Measurements from ENCODE around the gene DPH3.

Gene DPH3

GRCh38 chr3:16234281-16234680 is 30.5 kb downstream of the DPH3 start:
- H3K23ac ChIP-seq (ENCODE audit: low read length) = no peak overlapping the region
- no peak overlapping the region for H2AFZ ChIP-seq (ENCODE audit: insufficient read depth, low read length, poor library complexity)
- H3K79me1 ChIP-seq (ENCODE audit: low read length) = no peaks in the 10 kb centered on the region
- no peak overlapping the region for H4K91ac ChIP-seq (ENCODE audit: low read depth, low read length)
- no peak overlapping the region for H3K14ac ChIP-seq (ENCODE audit: low read length)
- H3K4me3 ChIP-seq (ENCODE audit: low read depth, low read length) = no peak overlapping the region
- no peak overlapping the region for H2BK12ac ChIP-seq (ENCODE audit: low read length)
- no peak overlapping the region for H2AK5ac ChIP-seq (ENCODE audit: low read length)
- H4K8ac ChIP-seq (ENCODE audit: low read depth, low read length) = no peak overlapping the region
- H3K27me3 ChIP-seq (ENCODE audit: insufficient read depth, low read length) = no peaks in the 10 kb centered on the region
- no peaks in the 10 kb centered on the region for H3K9me3 ChIP-seq (ENCODE audit: insufficient read depth, low read depth, low read length)
- H3K4ac ChIP-seq (ENCODE audit: low read depth, low read length) = no peak overlapping the region
- no peak for DNase-seq
- H2BK120ac ChIP-seq (ENCODE audit: insufficient read depth, low read length, poor library complexity) = no peak overlapping the region
- H3K36me3 ChIP-seq (ENCODE audit: control insufficient read depth in 1 of 2, insufficient read depth in 2 of 2, low read length in 2 of 2) = no peaks in the 10 kb centered on the region
- no peaks in the 10 kb centered on the region for H3K4me1 ChIP-seq (ENCODE audit: control insufficient read depth in 1 of 2, insufficient read depth in 2 of 2, low read length in 2 of 2)
- no peak overlapping the region for H3K4me2 ChIP-seq (ENCODE audit: low read length)
- no peak overlapping the region for H3K9ac ChIP-seq (ENCODE audit: low read length)
- H2BK5ac ChIP-seq (ENCODE audit: low read depth, low read length, poor library complexity) = no peak overlapping the region
- no peaks in the 10 kb centered on the region for H3K79me2 ChIP-seq (ENCODE audit: control insufficient read depth, insufficient read depth, low read length, poor library complexity)
- H3K27ac ChIP-seq (ENCODE audit: low read depth, low read length) = no peak overlapping the region
- no peak overlapping the region for H4K12ac ChIP-seq (ENCODE audit: low read depth, low read length)
- no peak overlapping the region for H3K18ac ChIP-seq (ENCODE audit: low read length)
- WGBS (ENCODE audit: extremely low coverage, insufficient coverage, insufficient read length) = no CpG with 5 or more reads among the region's 2 CpGs

- Histone ChIP-seq H3K79me2 (ENCODE audit: control insufficient read depth, insufficient read depth, low read length, poor library complexity) (no peaks in the 10 kb centered on the region), H2BK12ac (ENCODE audit: low read length) (no peak overlapping the region), H2AFZ (ENCODE audit: insufficient read depth, low read length, poor library complexity) (no peak overlapping the region), H3K79me1 (ENCODE audit: low read length) (no peaks in the 10 kb centered on the region), H3K27ac (ENCODE audit: low read depth, low read length) (no peak overlapping the region), H3K14ac (ENCODE audit: low read length) (no peak overlapping the region), H3K23ac (ENCODE audit: low read length) (no peak overlapping the region), H3K36me3 (ENCODE audit: control insufficient read depth in 1 of 2, insufficient read depth in 2 of 2, low read length in 2 of 2) (no peaks in the 10 kb centered on the region), H3K9ac (ENCODE audit: low read length) (no peak overlapping the region), H4K8ac (ENCODE audit: low read depth, low read length) (no peak overlapping the region), H3K4me1 (ENCODE audit: control insufficient read depth in 1 of 2, insufficient read depth in 2 of 2, low read length in 2 of 2) (no peaks in the 10 kb centered on the region), H2BK120ac (ENCODE audit: insufficient read depth, low read length, poor library complexity) (no peak overlapping the region), H3K4ac (ENCODE audit: low read depth, low read length) (no peak overlapping the region), H3K9me3 (ENCODE audit: insufficient read depth, low read depth, low read length) (no peaks in the 10 kb centered on the region), H3K4me2 (ENCODE audit: low read length) (no peak overlapping the region), H2AK5ac (ENCODE audit: low read length) (no peak overlapping the region), H3K4me3 (ENCODE audit: low read depth, low read length) (no peak overlapping the region), H4K12ac (ENCODE audit: low read depth, low read length) (no peak overlapping the region), H3K18ac (ENCODE audit: low read length) (no peak overlapping the region), H3K27me3 (ENCODE audit: insufficient read depth, low read length) (no peaks in the 10 kb centered on the region), H4K91ac (ENCODE audit: low read depth, low read length) (no peak overlapping the region), H2BK5ac (ENCODE audit: low read depth, low read length, poor library complexity) (no peak overlapping the region)
- no CpG with 5 or more reads among the region's 1 CpG for WGBS (ENCODE audit: extremely low coverage, insufficient coverage, insufficient read length)
- DNase-seq = no peak
These were observed 30.9 kb downstream of the DPH3 start for GRCh38 chr3:16233806-16234205.

GRCh38 chr3:16231983-16232382 is 32.8 kb downstream of the DPH3 start:
- Histone ChIP-seq H3K27ac (ENCODE audit: low read depth, low read length) (no peak overlapping the region), H3K14ac (ENCODE audit: low read length) (no peak overlapping the region), H2AFZ (ENCODE audit: insufficient read depth, low read length, poor library complexity) (no peak overlapping the region), H3K27me3 (ENCODE audit: insufficient read depth, low read length) (no peaks in the 10 kb centered on the region), H3K4me3 (ENCODE audit: low read depth, low read length) (no peak overlapping the region), H3K4me2 (ENCODE audit: low read length) (no peak overlapping the region), H4K12ac (ENCODE audit: low read depth, low read length) (no peak overlapping the region), H4K91ac (ENCODE audit: low read depth, low read length) (no peak overlapping the region), H3K9ac (ENCODE audit: low read length) (no peak overlapping the region), H3K4me1 (ENCODE audit: control insufficient read depth in 1 of 2, insufficient read depth in 2 of 2, low read length in 2 of 2) (no peaks in the 10 kb centered on the region), H3K23ac (ENCODE audit: low read length) (no peak overlapping the region), H3K18ac (ENCODE audit: low read length) (no peak overlapping the region), H2AK5ac (ENCODE audit: low read length) (no peak overlapping the region), H3K79me2 (ENCODE audit: control insufficient read depth, insufficient read depth, low read length, poor library complexity) (no peaks in the 10 kb centered on the region), H2BK12ac (ENCODE audit: low read length) (no peak overlapping the region), H2BK120ac (ENCODE audit: insufficient read depth, low read length, poor library complexity) (no peak overlapping the region), H3K36me3 (ENCODE audit: control insufficient read depth in 1 of 2, insufficient read depth in 2 of 2, low read length in 2 of 2) (no peaks in the 10 kb centered on the region), H2BK5ac (ENCODE audit: low read depth, low read length, poor library complexity) (no peak overlapping the region), H3K79me1 (ENCODE audit: low read length) (no peaks in the 10 kb centered on the region), H4K8ac (ENCODE audit: low read depth, low read length) (no peak overlapping the region), H3K9me3 (ENCODE audit: insufficient read depth, low read depth, low read length) (no peaks in the 10 kb centered on the region), H3K4ac (ENCODE audit: low read depth, low read length) (no peak overlapping the region)
- DNase-seq = no peak
- WGBS (ENCODE audit: extremely low coverage, insufficient coverage, insufficient read length) = no CpG with 5 or more reads among the region's 2 CpGs

GRCh38 chr3:16229681-16230080 is 35.1 kb downstream of the DPH3 start:
- no peak overlapping the region for H2BK12ac ChIP-seq (ENCODE audit: low read length)
- no peak overlapping the region for H4K91ac ChIP-seq (ENCODE audit: low read depth, low read length)
- H3K79me2 ChIP-seq (ENCODE audit: control insufficient read depth, insufficient read depth, low read length, poor library complexity) = no peaks in the 10 kb centered on the region
- no peaks in the 10 kb centered on the region for H3K79me1 ChIP-seq (ENCODE audit: low read length)
- no peak overlapping the region for H2BK5ac ChIP-seq (ENCODE audit: low read depth, low read length, poor library complexity)
- no peaks in the 10 kb centered on the region for H3K4me1 ChIP-seq (ENCODE audit: control insufficient read depth in 1 of 2, insufficient read depth in 2 of 2, low read length in 2 of 2)
- no peak overlapping the region for H3K18ac ChIP-seq (ENCODE audit: low read length)
- H3K27ac ChIP-seq (ENCODE audit: low read depth, low read length) = no peak overlapping the region
- H4K12ac ChIP-seq (ENCODE audit: low read depth, low read length) = no peak overlapping the region
- no peak overlapping the region for H3K23ac ChIP-seq (ENCODE audit: low read length)
- no peaks in the 10 kb centered on the region for H3K9me3 ChIP-seq (ENCODE audit: insufficient read depth, low read depth, low read length)
- no peak overlapping the region for H4K8ac ChIP-seq (ENCODE audit: low read depth, low read length)
- H3K4me2 ChIP-seq (ENCODE audit: low read length) = no peak overlapping the region
- no peak overlapping the region for H2AFZ ChIP-seq (ENCODE audit: insufficient read depth, low read length, poor library complexity)
- no peak overlapping the region for H3K4me3 ChIP-seq (ENCODE audit: low read depth, low read length)
- DNase-seq = no peak
- H3K9ac ChIP-seq (ENCODE audit: low read length) = no peak overlapping the region
- H2BK120ac ChIP-seq (ENCODE audit: insufficient read depth, low read length, poor library complexity) = no peak overlapping the region
- H3K36me3 ChIP-seq (ENCODE audit: control insufficient read depth in 1 of 2, insufficient read depth in 2 of 2, low read length in 2 of 2) = no peaks in the 10 kb centered on the region
- no peaks in the 10 kb centered on the region for H3K27me3 ChIP-seq (ENCODE audit: insufficient read depth, low read length)
- no peak overlapping the region for H2AK5ac ChIP-seq (ENCODE audit: low read length)
- H3K14ac ChIP-seq (ENCODE audit: low read length) = no peak overlapping the region
- H3K4ac ChIP-seq (ENCODE audit: low read depth, low read length) = no peak overlapping the region

GRCh38 chr3:16227566-16227965 is 37.2 kb downstream of the DPH3 start:
- Histone ChIP-seq H2AFZ (ENCODE audit: insufficient read depth, low read length, poor library complexity) (no peak overlapping the region), H4K91ac (ENCODE audit: low read depth, low read length) (no peak overlapping the region), H3K4me3 (ENCODE audit: low read depth, low read length) (no peak overlapping the region), H3K79me1 (ENCODE audit: low read length) (no peaks in the 10 kb centered on the region), H3K9me3 (ENCODE audit: insufficient read depth, low read depth, low read length) (no peaks in the 10 kb centered on the region), H3K79me2 (ENCODE audit: control insufficient read depth, insufficient read depth, low read length, poor library complexity) (no peaks in the 10 kb centered on the region), H2AK5ac (ENCODE audit: low read length) (no peak overlapping the region), H3K9ac (ENCODE audit: low read length) (no peak overlapping the region), H3K4me1 (ENCODE audit: control insufficient read depth in 1 of 2, insufficient read depth in 2 of 2, low read length in 2 of 2) (no peaks in the 10 kb centered on the region), H2BK12ac (ENCODE audit: low read length) (no peak overlapping the region), H3K4me2 (ENCODE audit: low read length) (no peak overlapping the region), H3K14ac (ENCODE audit: low read length) (no peak overlapping the region), H3K4ac (ENCODE audit: low read depth, low read length) (no peak overlapping the region), H3K18ac (ENCODE audit: low read length) (no peak overlapping the region), H3K27me3 (ENCODE audit: insufficient read depth, low read length) (no peaks in the 10 kb centered on the region), H2BK5ac (ENCODE audit: low read depth, low read length, poor library complexity) (no peak overlapping the region), H3K36me3 (ENCODE audit: control insufficient read depth in 1 of 2, insufficient read depth in 2 of 2, low read length in 2 of 2) (no peaks in the 10 kb centered on the region), H2BK120ac (ENCODE audit: insufficient read depth, low read length, poor library complexity) (no peak overlapping the region), H3K27ac (ENCODE audit: low read depth, low read length) (no peak overlapping the region), H4K12ac (ENCODE audit: low read depth, low read length) (no peak overlapping the region), H3K23ac (ENCODE audit: low read length) (no peak overlapping the region), H4K8ac (ENCODE audit: low read depth, low read length) (no peak overlapping the region)
- DNase-seq = no peak
- WGBS (ENCODE audit: extremely low coverage, insufficient coverage, insufficient read length) = no CpG with 5 or more reads among the region's 1 CpG
